DMS 273 (cell line): ENCODE data around the gene FUT6.
"Not testable (repeated sequence)": the region's sequence is repeated elsewhere in the genome, so short reads cannot be mapped to it uniquely, and the experiment has no call there.

Experiments used
- DNase-seq: peaks from one replicate; lab custom pipeline; 2025; ENCODE audit not compliant: unreplicated experiment; lab: John Stamatoyannopoulos, UW

The FUT6 gene

GRCh38 chr19:5788422-5788821, 51.1 kb downstream of the FUT6 start:
- no peak for DNase-seq

- no peak for DNase-seq
Observed at GRCh38 chr19:5787409-5788182, 51.9 kb downstream of the FUT6 start.

GRCh38 chr19:5786593-5787408, 52.7 kb downstream of the FUT6 start:
- no peak for DNase-seq

GRCh38 chr19:5785423-5785822, 54.1 kb downstream of the FUT6 start:
- DNase-seq, result no peak

- DNase-seq, result no peak
Observed at GRCh38 chr19:5784581-5785147, 54.8 kb downstream of the FUT6 start, which contains the start of gene PRR22. PRR22 (minus strand) TSS chr19:5784746; CDS start chr19:5784660, 86 bp downstream.

- no peak for DNase-seq
Observed at GRCh38 chr19:5782945-5783919, 56.3 kb downstream of the FUT6 start.

GRCh38 chr19:5782322-5782721, 57.2 kb downstream of the FUT6 start:
- no peak for DNase-seq

GRCh38 chr19:5780916-5781315, 58.6 kb downstream of the FUT6 start:
- not testable (repeated sequence) for DNase-seq
